NCI-H82 (cell line): ENCODE results near the gene KYNU.
"Not testable (repeated sequence)": the region's sequence is repeated elsewhere in the genome, so short reads cannot be mapped to it uniquely, and the experiment has no call there.

Source experiments
- DNase-seq: peaks from one replicate; lab custom pipeline; 2025; lab: John Stamatoyannopoulos, UW

Gene KYNU

DNA sequence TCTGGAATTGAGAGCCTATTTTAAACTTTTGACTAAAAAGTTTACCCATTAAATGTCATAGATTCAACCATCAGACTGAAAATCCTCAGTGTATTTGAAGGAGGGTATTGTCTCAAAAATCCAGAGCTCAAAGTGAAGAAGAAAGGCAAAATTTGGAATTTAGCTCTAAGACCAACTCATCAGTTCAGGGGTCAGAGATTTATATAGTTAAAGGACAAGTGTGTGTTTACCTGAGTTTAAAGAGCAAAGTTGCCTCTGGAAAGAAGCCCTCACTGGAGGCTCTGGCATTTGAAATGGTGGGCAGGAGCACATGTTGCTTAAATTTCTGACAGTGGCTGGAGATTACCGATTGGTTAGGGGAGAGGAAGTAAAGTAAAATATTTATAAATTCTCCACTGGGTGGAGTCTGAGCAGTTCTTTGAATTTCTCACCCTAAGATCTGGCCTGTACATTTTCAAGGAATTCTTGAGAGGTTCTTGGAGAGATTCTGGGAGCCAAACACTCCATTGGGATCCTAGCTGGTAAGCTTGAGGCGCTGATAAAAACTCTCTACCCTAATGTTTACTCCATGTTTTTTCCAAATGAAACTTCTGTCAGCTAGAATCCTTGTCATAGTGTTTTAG lies at the start of gene KYNU:
KYNU (plus strand) TSS at position 449 of the 623 bp plus-strand sequence. CDS start 7,704 bp downstream, outside the sequence.
- no peak for DNase-seq

DNA sequence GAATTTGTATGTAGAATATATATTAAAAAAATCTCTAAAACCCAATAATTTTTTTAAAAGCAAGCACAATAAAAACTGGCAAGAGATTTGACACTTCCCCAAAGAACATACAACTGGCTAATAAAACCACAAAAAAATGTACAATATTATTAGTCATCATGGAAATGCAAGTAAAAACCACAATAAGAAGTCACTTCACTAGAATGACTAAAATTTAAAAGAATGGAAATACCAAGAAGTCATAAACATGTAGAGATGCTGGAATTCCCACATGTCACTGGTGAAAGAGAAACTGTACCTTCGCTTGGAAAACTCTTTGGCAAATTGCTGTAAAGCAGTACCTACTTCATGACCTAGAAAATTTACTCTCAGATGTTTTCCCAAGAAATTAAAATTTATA lies 43.4 kb upstream of the KYNU start:
- DNase-seq = no peak

GRCh38 chr2:142840436-142840835 lies 37.0 kb upstream of the KYNU start:
- no peak for DNase-seq

GRCh38 chr2:142841788-142842187 lies 35.7 kb upstream of the KYNU start:
- DNase-seq = no peak

- DNase-seq = no peak
Measured at GRCh38 chr2:142842369-142842768, 35.1 kb upstream of the KYNU start.

DNA sequence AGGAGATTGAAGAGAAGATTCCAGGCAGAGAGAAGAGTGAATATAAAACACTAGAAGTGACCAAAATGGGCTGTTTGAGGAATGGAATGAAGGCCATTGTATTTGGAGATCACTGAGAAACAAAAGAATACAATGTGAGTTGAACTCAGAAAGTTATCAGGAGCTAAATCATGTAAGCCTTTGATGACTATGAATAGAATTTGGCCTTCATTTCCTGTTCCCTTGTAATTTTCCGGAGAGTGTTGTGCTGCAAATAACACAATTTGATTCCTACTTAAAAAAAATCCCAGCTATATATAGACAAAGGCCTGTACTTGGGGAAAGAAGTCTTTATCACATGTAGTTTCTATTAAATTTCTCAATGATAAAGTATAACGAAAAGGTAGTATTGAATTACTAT lies 33.7 kb upstream of the KYNU start:
- no peak for DNase-seq

DNA sequence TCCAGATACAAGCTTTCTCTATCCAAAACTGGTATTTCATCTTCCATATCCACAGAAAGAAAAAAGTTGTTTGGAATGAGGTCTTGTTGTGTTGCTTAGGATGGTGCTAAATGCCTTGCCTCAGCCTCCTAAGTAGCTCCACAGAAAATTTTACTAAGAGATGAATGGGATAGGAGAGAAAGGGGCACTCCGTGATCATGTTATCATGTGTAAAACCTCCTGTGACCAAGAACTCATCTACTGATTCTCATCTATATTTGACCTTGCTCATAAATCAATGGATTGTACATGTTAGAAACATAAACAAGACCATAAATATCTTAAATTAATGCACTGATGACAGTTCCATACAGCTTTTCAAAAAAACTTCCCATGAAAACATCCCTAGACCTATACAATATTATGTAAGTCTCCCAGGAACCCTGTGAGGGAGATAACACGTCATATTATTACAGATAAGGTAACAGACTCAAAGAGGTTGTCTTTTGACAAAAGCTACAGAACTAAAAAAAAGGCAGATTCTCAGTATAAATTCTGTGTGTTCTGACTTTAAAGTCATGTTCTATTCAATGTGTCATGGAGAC lies 29.3 kb upstream of the KYNU start:
- no peak for DNase-seq

- no peak for DNase-seq
Measured at GRCh38 chr2:142849820-142850219, 27.6 kb upstream of the KYNU start.

DNA sequence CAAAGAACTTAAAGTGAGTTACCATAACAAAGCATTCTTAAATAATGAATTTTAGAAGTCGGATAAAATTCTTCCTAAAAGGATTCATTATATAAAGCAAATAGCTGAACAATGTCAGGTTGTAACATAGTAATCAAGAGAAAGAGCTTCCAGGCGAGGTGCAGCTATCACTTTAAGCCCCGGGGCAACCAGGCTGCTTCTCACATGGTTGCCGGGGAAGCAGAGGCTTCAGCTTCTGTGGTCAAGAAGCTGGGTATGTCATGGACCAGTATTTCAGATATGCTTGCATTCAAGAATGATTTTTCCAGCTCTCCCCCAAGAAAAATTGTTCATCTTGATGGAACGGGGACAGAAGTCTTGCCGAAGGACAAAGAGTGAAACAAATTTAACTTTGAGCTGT lies 23.6 kb upstream of the KYNU start:
- DNase-seq = no peak

DNA sequence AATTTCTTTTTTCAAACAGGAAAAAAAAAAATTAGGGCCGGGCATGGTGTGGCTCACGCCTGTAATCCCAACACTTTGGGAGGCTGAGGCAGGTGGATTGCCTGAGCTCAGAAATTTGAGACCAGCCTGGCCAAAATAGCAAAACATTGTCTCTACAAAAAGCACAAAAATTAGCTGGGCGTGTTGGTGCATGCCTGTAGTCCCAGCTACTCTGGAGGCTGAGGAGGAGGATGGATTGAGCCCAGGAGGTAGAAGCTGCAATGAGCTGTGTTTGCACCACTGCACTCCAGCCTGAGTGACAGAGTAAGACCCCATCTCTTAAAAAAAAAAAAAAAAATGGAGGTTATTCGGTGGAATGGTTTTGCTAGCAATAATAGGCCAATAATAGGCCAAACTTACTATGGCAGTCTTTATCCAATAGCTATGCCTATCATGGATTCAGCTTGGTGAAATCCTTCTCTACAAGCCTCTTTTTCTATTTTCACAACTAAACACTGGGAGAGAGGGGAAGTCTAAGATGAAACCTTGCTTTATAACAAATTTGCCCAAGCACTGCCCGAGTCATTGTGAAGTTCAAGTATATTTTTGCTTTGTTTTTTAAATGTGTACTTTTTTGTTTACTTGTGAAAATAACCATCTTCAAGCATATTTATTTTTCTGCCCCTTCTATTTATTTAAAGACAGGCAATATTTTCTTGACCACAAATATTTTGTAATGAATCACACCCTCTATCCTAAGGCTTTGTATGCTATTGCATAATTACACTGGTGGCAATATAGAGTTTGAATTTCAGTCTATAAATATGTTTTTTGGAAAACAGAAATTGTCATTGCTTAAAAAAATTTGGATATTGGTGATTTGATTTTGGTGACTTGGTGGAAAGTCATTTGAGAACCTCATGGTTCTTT lies 20.0 kb upstream of the KYNU start:
- no peak for DNase-seq

GRCh38 chr2:142858961-142859360 lies 18.5 kb upstream of the KYNU start:
- no peak for DNase-seq

DNA sequence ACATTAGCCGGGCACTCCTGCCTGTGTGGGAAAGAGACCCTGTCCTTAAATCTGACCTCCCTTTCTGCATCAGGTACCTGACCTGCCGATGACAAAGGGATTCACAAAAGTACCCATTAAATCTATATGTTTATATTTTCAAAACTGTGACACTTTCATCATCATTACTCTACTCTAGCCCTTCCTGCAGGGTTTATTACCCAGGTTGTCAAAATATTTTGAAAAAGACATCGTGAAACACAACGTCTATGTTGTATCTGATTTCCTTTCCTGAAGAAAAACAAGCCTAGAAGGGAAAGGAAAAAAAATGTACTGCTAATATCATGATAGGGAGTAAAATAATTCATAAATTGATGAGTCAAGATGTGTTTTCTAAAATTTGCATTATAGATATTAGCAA lies 15.2 kb upstream of the KYNU start:
- DNase-seq = no peak

- DNase-seq = no peak
Measured at GRCh38 chr2:142862847-142863246, 14.6 kb upstream of the KYNU start.

DNA sequence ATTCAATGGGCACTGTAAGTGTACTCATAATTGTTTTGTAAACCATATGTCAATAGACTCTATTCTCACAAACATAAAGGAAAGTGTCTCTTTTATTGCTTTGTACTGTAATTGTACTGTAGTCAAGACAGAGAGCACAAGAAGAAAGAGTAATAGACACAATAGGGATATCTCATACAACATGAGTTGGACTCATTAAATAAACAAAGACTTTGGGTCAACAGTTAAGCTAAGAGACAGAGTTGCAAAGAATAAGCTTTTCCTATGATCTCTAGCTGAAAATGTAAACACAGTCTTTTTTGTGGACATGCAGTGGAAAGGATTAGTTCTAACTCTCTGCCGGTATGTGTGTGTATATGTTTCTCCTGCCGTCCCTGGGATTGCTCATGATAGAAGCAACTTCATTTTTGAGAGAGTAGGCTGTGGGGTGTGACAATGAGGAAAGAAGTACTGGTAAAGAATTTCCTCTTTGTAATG lies 13.9 kb upstream of the KYNU start:
- DNase-seq = no peak

DNA sequence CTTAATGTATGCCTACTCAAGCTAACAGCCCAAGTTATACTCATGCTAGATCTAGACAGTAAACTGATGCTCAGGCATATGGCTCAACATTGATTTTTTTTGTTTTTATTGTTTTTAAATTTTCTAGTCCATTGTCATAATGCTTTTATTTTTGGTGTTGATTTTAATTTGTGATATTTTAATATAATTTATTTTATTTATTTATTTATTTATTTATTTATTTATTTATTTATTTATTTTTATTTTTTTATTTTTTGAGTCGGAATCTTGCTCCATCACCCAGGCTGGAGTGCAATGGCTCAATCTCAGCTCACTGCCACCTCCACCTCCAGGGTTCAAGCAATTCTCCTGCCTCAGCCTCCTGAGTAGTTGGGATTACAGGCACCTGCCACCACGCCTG lies 12.9 kb upstream of the KYNU start:
- not testable (repeated sequence) for DNase-seq

- DNase-seq = no peak
Measured at GRCh38 chr2:142865924-142866323, 11.5 kb upstream of the KYNU start.

- DNase-seq = no peak
Measured at GRCh38 chr2:142866426-142866825, 11.0 kb upstream of the KYNU start.

DNA sequence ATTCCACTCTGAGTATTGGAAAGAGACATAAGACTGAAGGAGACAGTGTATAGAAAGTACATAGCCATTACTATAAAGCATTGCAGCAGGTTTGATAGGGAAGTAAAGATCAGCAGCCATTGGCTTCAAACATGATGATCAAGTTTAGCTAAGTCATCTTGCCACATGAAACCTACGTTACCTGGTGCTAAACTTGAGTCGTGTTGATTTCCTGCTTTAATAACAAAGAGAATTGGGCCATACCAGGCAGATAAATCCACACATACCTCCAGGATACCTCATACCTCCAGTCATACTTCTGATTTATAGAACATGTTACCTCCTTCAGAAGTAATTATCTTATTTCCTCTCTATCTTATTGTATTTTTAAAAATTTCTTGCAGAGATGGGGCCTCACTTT lies 10.3 kb upstream of the KYNU start:
- no peak for DNase-seq

- DNase-seq = no peak
Measured at GRCh38 chr2:142868229-142868762, 9.2 kb upstream of the KYNU start.

DNA sequence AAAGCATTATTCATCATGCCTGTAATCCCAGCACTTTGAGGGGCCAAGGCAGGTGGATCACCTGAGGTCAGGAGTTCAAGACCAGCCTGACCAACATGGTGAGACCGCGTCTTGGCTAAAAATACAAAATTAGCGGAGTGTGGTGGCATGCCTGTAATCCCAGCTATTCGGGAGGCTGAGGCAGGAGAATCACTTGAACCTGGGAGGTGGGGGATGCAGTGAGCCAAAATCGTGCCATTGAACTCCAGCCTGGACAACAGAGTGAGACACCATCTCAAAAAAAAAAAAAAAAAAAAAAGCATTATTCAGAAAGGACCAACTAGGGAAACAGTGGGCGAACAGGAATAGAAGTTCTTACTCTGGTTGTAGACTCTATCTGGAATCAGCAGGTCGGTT lies 8.4 kb upstream of the KYNU start:
- not testable (repeated sequence) for DNase-seq

- no peak for DNase-seq
Measured at GRCh38 chr2:142869461-142870106, 7.9 kb upstream of the KYNU start.

DNA sequence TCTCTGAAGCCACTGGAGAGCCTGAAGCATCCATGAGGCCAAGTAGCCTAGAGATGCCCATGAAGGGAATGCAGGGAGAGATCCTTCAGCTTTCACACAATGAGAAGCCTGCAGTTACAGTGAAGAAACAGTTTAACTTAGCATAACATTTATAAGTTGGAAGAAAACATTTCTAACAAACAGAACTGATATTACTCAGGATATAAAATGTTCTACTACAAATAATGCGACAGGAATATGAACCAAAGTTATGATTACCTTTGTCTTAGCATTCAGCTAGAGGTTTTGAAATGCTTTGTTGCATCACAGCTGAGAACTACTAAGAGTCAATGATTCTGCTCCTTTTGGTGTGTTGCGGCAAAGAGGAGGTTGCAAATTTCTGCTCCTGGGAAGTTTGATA lies 6.9 kb upstream of the KYNU start:
- DNase-seq = no peak
